ENCODE measurements around the gene PROM1.

PROM1 gene

GRCh38 chr4:16025268-16025667 lies 58.6 kb downstream of the PROM1 start:
- no peak for DNase-seq (ENCODE audit: low spot score)

GRCh38 chr4:16023776-16024408 lies 59.9 kb downstream of the PROM1 start:
- peak; percentile 51 for DNase-seq (ENCODE audit: low spot score)

GRCh38 chr4:16021804-16022560 lies 61.8 kb downstream of the PROM1 start:
- no peak for DNase-seq (ENCODE audit: low spot score)

GRCh38 chr4:16019649-16020048 lies 64.2 kb downstream of the PROM1 start:
- DNase-seq (ENCODE audit: low spot score): no peak

- no peak for DNase-seq (ENCODE audit: low spot score)
These were observed 65.0 kb downstream of the PROM1 start for GRCh38 chr4:16018841-16019240.

- no peak for DNase-seq (ENCODE audit: low spot score)
These were observed 65.7 kb downstream of the PROM1 start for GRCh38 chr4:16018061-16018676.

- DNase-seq (ENCODE audit: low spot score): no peak
These were observed 67.3 kb downstream of the PROM1 start for GRCh38 chr4:16016536-16016935.

- DNase-seq (ENCODE audit: low spot score): no peak
These were observed 72.7 kb downstream of the PROM1 start for GRCh38 chr4:16011173-16011572.

- DNase-seq (ENCODE audit: low spot score): no peak
These were observed 74.7 kb downstream of the PROM1 start for GRCh38 chr4:16009153-16009552.

- DNase-seq (ENCODE audit: low spot score): no peak
These were observed 76.2 kb downstream of the PROM1 start for GRCh38 chr4:16007471-16008095.

- no peak for DNase-seq (ENCODE audit: low spot score)
These were observed 76.9 kb downstream of the PROM1 start for GRCh38 chr4:16006771-16007446.

- no peak for DNase-seq (ENCODE audit: low spot score)
These were observed 78.1 kb downstream of the PROM1 start for GRCh38 chr4:16005676-16006075.

GRCh38 chr4:16001484-16001858 lies 82.4 kb downstream of the PROM1 start:
- DNase-seq (ENCODE audit: low spot score): peak; percentile 85

GRCh38 chr4:16000708-16001483 lies 82.9 kb downstream of the PROM1 start:
- no peak for DNase-seq (ENCODE audit: low spot score)

GRCh38 chr4:15996773-15997172 lies 87.0 kb downstream of the PROM1 start:
- DNase-seq (ENCODE audit: low spot score): peak; percentile 14

- no peak for DNase-seq (ENCODE audit: low spot score)
These were observed 88.0 kb downstream of the PROM1 start for GRCh38 chr4:15995826-15996225.

- DNase-seq (ENCODE audit: low spot score): no peak
These were observed 91.7 kb downstream of the PROM1 start for GRCh38 chr4:15992167-15992485.

- no peak for DNase-seq (ENCODE audit: low spot score)
These were observed 93.1 kb downstream of the PROM1 start for GRCh38 chr4:15990570-15991285.

GRCh38 chr4:15989424-15989823 lies 94.4 kb downstream of the PROM1 start:
- no peak for DNase-seq (ENCODE audit: low spot score)

- DNase-seq (ENCODE audit: low spot score): no peak
These were observed 95.6 kb downstream of the PROM1 start for GRCh38 chr4:15988222-15988621.

- no peak for DNase-seq (ENCODE audit: low spot score)
These were observed 96.9 kb downstream of the PROM1 start for GRCh38 chr4:15986907-15987306.
